Cardiac muscle cell (in vitro differentiated cells and primary cell): ENCODE data around the gene TMEM132A. TPM values are rescaled to one million over a fixed set of nuclear protein-coding genes. Genes with fewer than 3 reads are reported as not detected.

Source experiments
- DNase-seq, 2 donors: peaks; one replicate each; pipeline versions ENCODE4 v3.0.0 to v3.0.0-alpha.2; 2010 to 2017; ENCODE audit warnings: low read depth in 1 of 2, low spot score in 1 of 2
- H3K27ac ChIP-seq: fragments of 200-600 bp; sonication (generic); 2 replicates; pipeline ENCODE4 v1.5.1; 2016
- H3K27me3 ChIP-seq: fragments of 200-600 bp; sonication (generic); 2 replicates; pipeline ENCODE4 v1.6.0; 2016; ENCODE audit warnings: control low read depth
- H3K36me3 ChIP-seq: fragments of 200-600 bp; sonication (generic); 2 replicates; pipeline ENCODE4 v1.5.1; 2016; ENCODE audit warnings: control low read depth
- H3K4me1 ChIP-seq: fragments of 200-600 bp; sonication (generic); 2 replicates; pipeline ENCODE4 v1.8.1; 2017; ENCODE audit warnings: low read depth, mild to moderate bottlenecking, mixed run types
- H3K4me3 ChIP-seq: fragments of 200-600 bp; sonication (generic); 2 replicates; pipeline ENCODE4 v1.5.1; 2016; ENCODE audit warnings: mild to moderate bottlenecking
- H3K9me3 ChIP-seq: fragments of 200-600 bp; sonication (generic); 2 replicates; pipeline ENCODE4 v1.5.1; 2017; ENCODE audit warnings: low read depth, mild to moderate bottlenecking, control low read depth
- polyA plus RNA-seq: library from polyadenylated mRNA; unstranded; fragments of >200 nt; fragmentation: Nextera tagmentation; extraction: Ambion mirVana; gene quantifications from 2 replicates; pipeline ENCODE4 v1.2.1, GENCODE V29; 2016
- total RNA-seq: library from RNA; depleted of rRNA; stranded (reverse); fragments of >200 nt; gene quantifications from 2 replicates; pipeline ENCODE4 v1.2.3, GENCODE V29; 2016
- TF ChIP-seq, protein P1 (sequence below): IDR thresholded peaks from 2 replicates; pipeline ENCODE4 v1.5.1; 2012; ENCODE audit warnings: low read depth, mild to moderate bottlenecking, low read length

Gene TMEM132A
- total and polyA plus RNA-seq, 2 experiments from 2014 or later, result 154 to 176 TPM

- H3K27me3 ChIP-seq, result no peaks in the 10 kb centered on the region
- no peak for DNase-seq
- H3K4me1 ChIP-seq, result no peaks in the 10 kb centered on the region
- H3K27ac ChIP-seq, result no peak overlapping the region
- peaks cover 20% of the 10 kb centered on the region for H3K36me3 ChIP-seq
- no peak overlapping the region for H3K4me3 ChIP-seq
- no peaks in the 10 kb centered on the region for H3K9me3 ChIP-seq
- TF ChIP-seq, protein P1, sequence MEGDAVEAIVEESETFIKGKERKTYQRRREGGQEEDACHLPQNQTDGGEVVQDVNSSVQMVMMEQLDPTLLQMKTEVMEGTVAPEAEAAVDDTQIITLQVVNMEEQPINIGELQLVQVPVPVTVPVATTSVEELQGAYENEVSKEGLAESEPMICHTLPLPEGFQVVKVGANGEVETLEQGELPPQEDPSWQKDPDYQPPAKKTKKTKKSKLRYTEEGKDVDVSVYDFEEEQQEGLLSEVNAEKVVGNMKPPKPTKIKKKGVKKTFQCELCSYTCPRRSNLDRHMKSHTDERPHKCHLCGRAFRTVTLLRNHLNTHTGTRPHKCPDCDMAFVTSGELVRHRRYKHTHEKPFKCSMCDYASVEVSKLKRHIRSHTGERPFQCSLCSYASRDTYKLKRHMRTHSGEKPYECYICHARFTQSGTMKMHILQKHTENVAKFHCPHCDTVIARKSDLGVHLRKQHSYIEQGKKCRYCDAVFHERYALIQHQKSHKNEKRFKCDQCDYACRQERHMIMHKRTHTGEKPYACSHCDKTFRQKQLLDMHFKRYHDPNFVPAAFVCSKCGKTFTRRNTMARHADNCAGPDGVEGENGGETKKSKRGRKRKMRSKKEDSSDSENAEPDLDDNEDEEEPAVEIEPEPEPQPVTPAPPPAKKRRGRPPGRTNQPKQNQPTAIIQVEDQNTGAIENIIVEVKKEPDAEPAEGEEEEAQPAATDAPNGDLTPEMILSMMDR, result no peak
These were observed 3.0 kb upstream of the TMEM132A start for GRCh38 chr11:60921259-60921658.

GRCh38 chr11:60921777-60922335, 2.4 kb upstream of the TMEM132A start:
- Histone ChIP-seq H3K36me3 (peaks cover 20% of the 10 kb centered on the region), H3K9me3 (no peaks in the 10 kb centered on the region), H3K27ac (no peak overlapping the region), H3K4me3 (no peak overlapping the region), H3K27me3 (no peaks in the 10 kb centered on the region), H3K4me1 (no peaks in the 10 kb centered on the region)
- TF ChIP-seq, protein P1, result no peak
- DNase-seq, result no peak

DNA sequence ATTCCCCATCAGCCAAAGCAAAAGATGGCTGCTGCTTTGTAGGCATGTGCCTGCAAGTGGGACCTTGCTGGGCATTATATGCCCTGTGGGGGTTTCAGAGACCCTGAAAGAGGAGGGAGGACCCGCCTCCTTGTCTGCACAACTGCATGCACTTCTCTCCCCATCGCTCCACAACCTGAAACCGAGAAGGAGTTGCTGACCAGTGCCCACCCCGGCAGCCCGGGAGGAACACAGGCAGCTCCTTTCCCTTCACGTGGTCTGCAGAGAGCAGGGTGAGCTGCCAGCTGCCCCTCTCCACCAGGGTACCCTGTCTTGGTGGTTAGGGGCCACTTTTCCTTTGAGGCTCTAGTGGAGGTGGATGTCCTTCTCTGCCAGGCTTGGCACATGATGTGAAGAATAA, 1.4 kb upstream of the TMEM132A start:
- no peak overlapping the region for H3K4me3 ChIP-seq
- TF ChIP-seq, protein P1, result no peak
- no peaks in the 10 kb centered on the region for H3K27me3 ChIP-seq
- no peaks in the 10 kb centered on the region for H3K9me3 ChIP-seq
- peaks cover 22% of the 10 kb centered on the region for H3K36me3 ChIP-seq
- DNase-seq, result no peak
- no peak overlapping the region for H3K27ac ChIP-seq
- H3K4me1 ChIP-seq, result no peaks in the 10 kb centered on the region

DNA sequence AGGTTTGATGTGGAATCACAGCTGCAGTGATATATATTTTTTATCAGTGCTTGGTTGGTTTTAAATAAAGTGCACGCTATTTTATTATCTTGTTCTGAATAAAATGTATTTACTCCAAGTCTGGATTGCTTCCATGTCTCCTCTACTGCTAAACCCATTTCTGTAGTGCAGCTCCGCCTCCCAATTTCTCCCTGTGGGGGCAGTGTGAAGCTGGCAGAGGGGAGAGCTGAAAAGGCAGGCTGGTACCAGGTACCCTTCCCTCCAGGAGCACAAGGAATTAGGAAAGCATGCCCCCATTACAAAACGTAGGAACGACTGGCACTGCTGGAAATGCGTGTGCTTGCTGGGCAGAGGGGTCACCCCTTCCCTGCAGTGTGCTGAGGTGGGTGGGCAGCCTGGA, 934 bp upstream of the TMEM132A start:
- no peaks in the 10 kb centered on the region for H3K4me1 ChIP-seq
- H3K27ac ChIP-seq, result no peak overlapping the region
- H3K27me3 ChIP-seq, result no peaks in the 10 kb centered on the region
- DNase-seq, result no peak
- peaks cover 26% of the 10 kb centered on the region for H3K36me3 ChIP-seq
- H3K4me3 ChIP-seq, result no peak overlapping the region
- TF ChIP-seq, protein P1, result no peak
- no peaks in the 10 kb centered on the region for H3K9me3 ChIP-seq

- Histone ChIP-seq H3K9me3 (no peaks in the 10 kb centered on the region), H3K27me3 (no peaks in the 10 kb centered on the region), H3K27ac (no peak overlapping the region), H3K4me3 (no peak overlapping the region), H3K36me3 (peaks cover 27% of the 10 kb centered on the region), H3K4me1 (no peaks in the 10 kb centered on the region)
- TF ChIP-seq, protein P1, result no peak
- DNase-seq, result no peak
These were observed 505 bp upstream of the TMEM132A start for GRCh38 chr11:60923800-60924109.
